Cardiac fibroblast (primary cell): ENCODE data around the gene CC2D2B.
"Not testable (repeated sequence)": the region's sequence is repeated elsewhere in the genome, so short reads cannot be mapped to it uniquely, and the experiment has no call there.

Experiments used
- DNase-seq, 2 donors: peaks; one replicate each; pipeline versions ENCODE4 v3.0.0 to v3.0.0-alpha.2; 2010; ENCODE audit warnings: low read depth in 2 of 2
- H3K4me3 ChIP-seq, 2 donors: replicated peaks in 1 of 2; 1 replicate in 1 of 2; 2 replicates in 1 of 2; pipeline ENCODE4 v1.5.1; 2011; ENCODE audit warnings: low read depth in 2 of 2, low read length in 2 of 2, mild to moderate bottlenecking in 2 of 2, moderate library complexity in 1 of 2
- CTCF ChIP-seq: IDR thresholded peaks from one replicate; pipeline ENCODE4 v1.5.1; 2011; ENCODE audit warnings: low read depth, mild to moderate bottlenecking, low read length, inconsistent platforms

Gene CC2D2B

GRCh38 chr10:95908450-95908849 lies 675 bp downstream of the CC2D2B start:
- H3K4me3 ChIP-seq = no peak overlapping the region
- TF ChIP-seq CTCF = no peak
- DNase-seq = no peak

GRCh38 chr10:95909561-95909960 lies 1.8 kb downstream of the CC2D2B start:
- no peak for TF ChIP-seq CTCF
- no peak overlapping the region for H3K4me3 ChIP-seq
- no peak for DNase-seq

GRCh38 chr10:95916039-95916438 lies 8.3 kb downstream of the CC2D2B start:
- DNase-seq, H3K4me3 ChIP-seq: not testable (repeated sequence)

- DNase-seq = no peak
- no peak for TF ChIP-seq CTCF
Measured at GRCh38 chr10:95920798-95921426, 13.1 kb downstream of the CC2D2B start.

GRCh38 chr10:95925033-95925432 lies 17.3 kb downstream of the CC2D2B start:
- H3K4me3 ChIP-seq = no peak overlapping the region
- DNase-seq = no peak
- TF ChIP-seq CTCF = no peak

More at GRCh38 chr10:95920798-95921426, 13.1 kb downstream of the CC2D2B start:
- no peak overlapping the region for H3K4me3 ChIP-seq

GRCh38 chr10:95935429-95935828 lies 27.7 kb downstream of the CC2D2B start:
- no peak for DNase-seq
- TF ChIP-seq CTCF = no peak
- no peak overlapping the region for H3K4me3 ChIP-seq

GRCh38 chr10:95941115-95941514 lies 33.3 kb downstream of the CC2D2B start:
- no peak overlapping the region for H3K4me3 ChIP-seq
- no peak for TF ChIP-seq CTCF

More at GRCh38 chr10:95941115-95941514, 33.3 kb downstream of the CC2D2B start:
- DNase-seq = no peak
